Cerebellar cortex (tissue), 1 donor: ENCODE data around the gene MACROD2.

Experiments used
- DNase-seq: peaks from one replicate; pipeline ENCODE4 v3.0.0-alpha.2; 2015; ENCODE audit warnings: low spot score

The MACROD2 gene

DNA sequence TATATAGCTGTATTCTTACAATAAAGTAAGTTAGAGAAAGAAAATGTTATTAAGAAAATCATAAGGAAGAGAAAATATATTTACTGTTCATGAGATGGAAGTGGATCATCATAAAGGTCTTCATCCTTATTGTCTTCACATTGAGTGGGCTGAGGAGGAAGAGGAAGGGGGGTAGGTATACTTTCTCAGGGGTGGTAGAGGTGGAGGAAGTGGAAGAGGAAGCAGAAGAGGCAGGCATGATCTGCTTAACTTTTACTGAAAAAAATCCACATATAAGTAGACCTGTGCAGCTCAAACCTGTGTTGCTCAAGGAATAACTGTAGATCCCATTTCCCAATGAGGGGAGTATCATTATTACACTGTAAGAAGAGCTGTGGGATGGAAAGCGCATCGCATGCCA is 1863.7 kb downstream of the MACROD2 start:
- no peak for DNase-seq

- no peak for DNase-seq
These were observed 1865.5 kb downstream of the MACROD2 start for GRCh38 chr20:15860850-15861249.

DNA sequence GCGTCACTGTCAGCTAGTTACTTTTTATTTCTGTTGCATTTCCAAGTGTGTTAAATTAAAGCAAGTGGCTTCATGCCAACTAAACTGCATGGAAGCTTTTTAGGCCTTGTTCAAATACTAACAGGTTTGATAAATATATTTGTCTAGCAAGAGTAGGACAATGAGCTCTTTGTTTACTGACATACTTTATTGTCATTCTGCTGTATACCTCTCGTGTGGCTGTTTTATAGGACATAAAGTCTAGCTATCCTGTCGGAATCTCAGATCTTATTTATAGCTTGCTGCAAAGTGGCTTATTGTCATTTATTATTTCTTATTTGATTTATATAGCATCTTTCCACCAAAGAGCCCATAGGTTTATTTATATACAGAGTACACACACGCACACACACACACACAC is 1866.9 kb downstream of the MACROD2 start:
- no peak for DNase-seq

GRCh38 chr20:15863735-15864134 is 1868.4 kb downstream of the MACROD2 start:
- DNase-seq: no peak

GRCh38 chr20:15865553-15865952 is 1870.2 kb downstream of the MACROD2 start:
- DNase-seq: no peak

DNA sequence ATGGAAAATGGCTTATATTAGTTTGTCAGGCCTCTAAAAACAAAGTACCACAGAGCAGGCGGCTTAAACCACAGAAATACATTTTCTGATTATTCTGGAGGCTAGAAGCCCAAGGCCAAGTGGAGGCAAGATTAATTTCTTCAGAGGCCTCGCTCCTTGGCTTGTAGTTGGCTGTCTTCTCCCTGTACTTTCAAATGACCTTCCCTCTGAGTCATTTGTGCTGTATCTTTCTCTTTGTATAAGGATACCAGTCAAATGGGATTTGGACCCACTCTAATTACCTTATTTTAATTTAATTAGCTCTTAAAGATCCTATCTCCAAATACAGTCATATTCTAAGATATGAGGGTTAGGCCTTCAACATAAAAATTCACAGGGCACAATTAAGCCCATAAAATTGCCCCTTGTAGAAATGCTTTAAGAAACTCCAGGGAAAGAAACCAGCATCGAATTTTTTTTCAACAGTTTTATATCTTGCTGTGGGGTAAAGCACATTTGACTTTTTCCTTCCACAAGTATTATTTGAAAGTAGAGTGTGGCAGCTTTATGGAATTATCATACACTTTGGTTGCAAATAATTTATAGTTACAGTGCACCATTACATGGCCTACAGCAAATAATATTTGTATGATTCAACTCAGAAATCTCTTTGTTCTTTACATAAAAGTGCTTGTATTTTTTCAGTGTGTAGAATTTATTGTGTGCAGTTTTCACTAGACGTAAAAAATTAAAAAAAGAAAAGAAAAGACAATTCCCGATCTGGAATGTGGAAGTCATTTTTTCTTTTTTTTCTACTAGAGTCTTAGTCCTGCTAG is 1871.8 kb downstream of the MACROD2 start:
- no peak for DNase-seq

GRCh38 chr20:15867899-15868298 is 1872.6 kb downstream of the MACROD2 start:
- DNase-seq: no peak

DNA sequence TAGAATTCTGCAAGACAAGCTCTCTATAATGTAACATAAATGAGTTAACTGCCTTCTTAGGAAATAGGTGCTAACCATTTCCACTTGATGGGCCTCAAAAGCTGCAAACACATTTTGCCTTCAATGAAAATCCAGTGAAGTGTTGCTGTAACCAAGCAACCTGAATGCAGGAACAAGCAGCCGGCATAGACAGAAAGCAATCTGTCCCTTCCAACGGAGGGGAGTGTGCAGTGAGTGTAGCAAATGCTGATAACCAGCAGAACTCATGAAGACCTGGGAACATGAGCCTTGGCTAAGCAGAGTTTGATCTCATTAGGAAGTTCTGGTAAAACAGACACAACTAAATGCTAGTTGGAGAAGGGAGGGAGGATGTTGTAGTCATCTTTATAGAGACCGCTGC is 1880.1 kb downstream of the MACROD2 start:
- DNase-seq: peak; percentile 8

DNA sequence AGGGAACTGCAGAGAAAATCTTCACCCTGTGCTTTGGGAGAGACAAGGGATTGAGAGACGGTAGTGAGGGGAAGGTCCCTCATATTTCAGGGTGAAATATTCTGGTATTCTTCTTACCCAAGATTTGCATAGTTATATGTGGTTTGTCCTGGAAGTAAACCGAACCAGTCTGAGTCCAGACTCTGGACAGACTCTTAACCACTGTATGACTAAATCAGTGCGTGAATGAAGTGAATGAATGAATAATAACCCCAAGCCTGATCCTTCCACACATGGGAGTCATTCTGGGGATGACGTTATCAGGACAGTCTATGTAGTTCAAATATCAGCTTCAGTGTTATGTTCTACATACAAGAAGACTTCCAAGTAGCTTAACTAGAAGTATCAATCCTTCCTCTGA is 1887.2 kb downstream of the MACROD2 start:
- no peak for DNase-seq

GRCh38 chr20:15886250-15886649 is 1890.9 kb downstream of the MACROD2 start:
- no peak for DNase-seq

- DNase-seq: no peak
These were observed 1892.1 kb downstream of the MACROD2 start for GRCh38 chr20:15887387-15887786.

GRCh38 chr20:15889061-15889460 is 1893.7 kb downstream of the MACROD2 start:
- DNase-seq: no peak

- no peak for DNase-seq
These were observed 1894.4 kb downstream of the MACROD2 start for GRCh38 chr20:15889514-15890256.

DNA sequence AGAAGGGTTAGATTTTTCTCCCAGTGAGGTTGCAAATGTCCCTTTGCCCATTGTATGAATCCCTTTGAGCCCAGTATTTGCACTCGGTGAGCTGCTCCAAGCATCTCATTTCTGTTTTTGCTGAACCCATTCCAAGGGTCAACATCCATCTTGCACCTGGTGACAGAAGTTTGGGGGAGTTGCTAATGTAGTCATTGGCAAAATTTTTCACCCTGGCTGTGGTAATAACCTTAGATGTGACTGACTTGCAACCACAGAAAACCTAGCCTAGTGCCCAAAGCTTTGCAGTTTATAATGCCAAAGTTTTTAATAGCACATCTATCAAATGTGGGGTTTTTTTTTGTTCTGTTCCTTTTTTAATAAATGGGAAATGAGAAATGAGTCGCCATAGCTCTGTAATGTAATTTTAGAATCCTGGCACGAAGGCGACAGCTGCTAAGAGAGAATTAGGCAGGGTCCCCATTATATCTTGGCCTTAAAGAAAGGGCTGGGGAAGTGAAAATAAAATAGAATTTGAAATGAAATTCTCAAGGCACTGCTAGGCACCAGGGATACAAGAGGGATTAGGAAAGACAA is 1895.2 kb downstream of the MACROD2 start:
- DNase-seq: no peak

GRCh38 chr20:15895126-15895525 is 1899.8 kb downstream of the MACROD2 start:
- DNase-seq: no peak

DNA sequence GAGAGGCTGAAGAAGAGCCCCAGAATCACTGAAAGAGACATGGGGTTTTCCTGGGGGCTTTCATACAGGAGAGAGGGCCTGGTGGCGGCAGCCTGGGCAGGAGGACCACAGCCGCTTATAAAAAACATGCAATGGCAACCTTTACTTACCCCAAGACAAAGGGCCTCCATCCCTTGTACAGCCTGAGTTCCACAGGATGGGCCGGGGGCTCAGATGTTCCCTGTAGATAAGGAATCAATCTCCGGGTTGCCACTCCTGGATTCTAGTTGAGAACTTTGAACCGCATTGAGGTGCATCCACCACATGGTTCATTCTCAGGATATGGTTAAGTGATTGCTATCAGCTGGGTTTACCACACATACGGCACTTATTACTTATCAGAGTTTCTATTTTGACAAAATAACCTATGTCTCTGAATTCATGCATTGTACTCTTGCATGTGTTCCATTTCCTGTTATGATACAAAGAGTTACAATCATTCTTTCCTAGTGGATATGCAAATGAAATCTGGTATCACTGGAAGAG is 1900.3 kb downstream of the MACROD2 start:
- DNase-seq: no peak

GRCh38 chr20:15899967-15900366 is 1904.7 kb downstream of the MACROD2 start:
- DNase-seq: no peak

DNA sequence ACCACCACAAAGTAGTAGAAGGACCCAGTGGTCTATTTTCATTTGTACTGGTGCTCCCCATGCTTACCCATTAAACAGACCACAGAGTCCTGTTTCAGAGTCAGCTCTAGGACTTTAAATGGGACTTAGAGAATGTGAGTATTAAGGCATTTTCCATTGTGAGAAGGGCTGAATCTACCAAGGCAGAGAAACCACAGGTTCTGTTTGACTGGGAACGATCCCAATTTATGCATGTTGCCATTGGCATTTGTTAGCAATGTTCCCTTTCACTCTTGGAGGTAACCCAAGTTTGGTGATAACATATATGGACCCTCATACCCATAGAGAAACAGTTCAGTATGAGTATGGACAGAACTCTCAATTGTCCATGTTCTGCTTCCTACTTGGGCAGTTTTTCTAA is 1905.1 kb downstream of the MACROD2 start:
- DNase-seq: no peak

DNA sequence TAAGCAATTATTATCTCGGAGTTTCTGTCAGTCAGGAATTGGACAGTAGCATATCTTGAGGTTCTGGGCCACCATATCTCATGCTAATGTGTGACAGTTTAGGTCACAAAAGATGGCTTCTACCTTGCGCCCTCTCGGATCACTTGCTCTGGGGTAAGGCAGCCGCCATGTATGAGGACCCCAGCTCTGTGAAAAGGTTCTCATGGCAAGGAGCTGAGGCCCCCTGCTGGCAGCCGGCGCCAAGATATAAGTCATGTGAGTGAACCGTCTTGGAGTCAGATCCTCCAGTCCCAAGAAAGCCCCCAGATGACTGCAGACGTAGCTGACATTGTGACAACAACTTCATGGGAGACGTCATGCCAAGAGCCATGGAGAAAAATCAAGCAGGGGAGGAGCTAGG is 1907.2 kb downstream of the MACROD2 start:
- DNase-seq: no peak

DNA sequence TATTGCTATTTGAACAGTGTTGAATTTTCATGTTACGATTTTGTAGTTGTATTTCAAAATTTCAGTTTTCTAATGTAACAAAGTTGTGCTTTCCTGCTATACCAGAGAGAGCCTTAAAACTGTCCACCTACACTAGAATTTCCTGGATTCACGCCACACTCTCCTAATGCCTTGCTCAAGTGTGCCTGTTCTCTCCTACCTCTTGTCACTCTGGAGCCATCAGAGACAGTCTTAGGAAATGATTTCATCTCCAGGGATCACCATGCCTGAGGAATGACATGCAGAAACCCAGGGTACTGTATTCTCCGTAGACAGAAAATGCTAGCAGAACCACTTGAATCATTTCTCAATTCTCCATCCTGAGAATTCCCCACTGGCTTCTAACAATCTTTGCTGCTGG is 1910.3 kb downstream of the MACROD2 start:
- DNase-seq: no peak

DNA sequence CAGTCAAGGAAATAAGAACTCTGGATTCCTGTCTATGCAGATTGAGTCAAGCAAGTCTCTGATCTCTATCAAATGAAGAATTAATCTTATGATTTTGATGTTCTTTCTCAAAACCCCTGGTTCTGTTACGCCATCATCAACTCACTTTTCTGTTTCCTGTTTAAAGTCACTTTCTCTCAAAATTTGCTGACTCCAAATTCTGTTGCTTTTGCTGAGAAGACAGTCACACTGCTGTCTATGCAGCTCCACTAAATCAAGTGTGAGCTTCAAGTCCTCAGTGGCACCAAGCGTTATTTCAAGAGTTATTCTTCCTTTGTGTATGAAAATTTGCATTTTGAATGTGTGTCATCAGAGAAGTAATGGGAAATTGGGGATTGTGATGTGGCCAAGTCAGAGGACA is 1914.7 kb downstream of the MACROD2 start:
- no peak for DNase-seq

DNA sequence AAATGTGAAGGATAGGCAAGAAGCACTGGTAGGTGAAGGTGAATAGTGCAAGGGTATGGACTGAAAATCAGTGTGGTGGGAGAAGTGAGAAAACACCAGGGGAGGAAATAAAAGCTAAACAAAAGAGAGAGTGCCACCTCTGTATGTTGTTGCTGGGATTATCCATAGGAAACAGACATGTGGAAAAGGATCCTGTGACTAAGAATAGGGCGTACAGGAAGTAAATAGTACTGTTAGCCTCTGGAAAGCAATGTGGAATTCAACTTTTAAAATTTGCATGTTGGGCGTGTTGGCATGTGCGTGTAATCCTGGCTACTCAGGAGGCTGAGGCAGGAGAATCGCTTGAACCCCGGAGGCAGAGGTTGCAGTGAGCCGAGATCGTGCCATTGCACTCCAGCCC is 1916.3 kb downstream of the MACROD2 start:
- no peak for DNase-seq
